ENCODE measurements around the gene CDT1.

DNA sequence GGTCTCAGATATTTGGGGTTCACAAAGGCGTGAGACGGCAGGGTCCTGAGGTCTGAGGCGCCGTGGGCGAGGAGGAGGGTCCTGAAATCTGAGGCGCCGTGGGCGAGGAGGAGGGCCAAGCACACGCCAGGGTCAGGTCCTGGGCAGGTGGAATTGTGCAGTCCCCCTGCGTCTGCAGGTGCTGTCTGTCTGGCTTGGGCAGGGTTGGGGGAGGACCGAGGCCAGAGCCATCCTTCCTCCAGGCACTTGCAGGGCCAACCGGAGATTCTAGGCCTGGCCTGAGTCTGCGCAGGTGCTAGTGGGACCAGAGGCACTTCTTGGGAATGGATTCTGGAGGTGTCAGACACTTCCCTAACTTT, 10.5 kb downstream of the CDT1 start:
- TF ChIP-seq, protein P1, sequence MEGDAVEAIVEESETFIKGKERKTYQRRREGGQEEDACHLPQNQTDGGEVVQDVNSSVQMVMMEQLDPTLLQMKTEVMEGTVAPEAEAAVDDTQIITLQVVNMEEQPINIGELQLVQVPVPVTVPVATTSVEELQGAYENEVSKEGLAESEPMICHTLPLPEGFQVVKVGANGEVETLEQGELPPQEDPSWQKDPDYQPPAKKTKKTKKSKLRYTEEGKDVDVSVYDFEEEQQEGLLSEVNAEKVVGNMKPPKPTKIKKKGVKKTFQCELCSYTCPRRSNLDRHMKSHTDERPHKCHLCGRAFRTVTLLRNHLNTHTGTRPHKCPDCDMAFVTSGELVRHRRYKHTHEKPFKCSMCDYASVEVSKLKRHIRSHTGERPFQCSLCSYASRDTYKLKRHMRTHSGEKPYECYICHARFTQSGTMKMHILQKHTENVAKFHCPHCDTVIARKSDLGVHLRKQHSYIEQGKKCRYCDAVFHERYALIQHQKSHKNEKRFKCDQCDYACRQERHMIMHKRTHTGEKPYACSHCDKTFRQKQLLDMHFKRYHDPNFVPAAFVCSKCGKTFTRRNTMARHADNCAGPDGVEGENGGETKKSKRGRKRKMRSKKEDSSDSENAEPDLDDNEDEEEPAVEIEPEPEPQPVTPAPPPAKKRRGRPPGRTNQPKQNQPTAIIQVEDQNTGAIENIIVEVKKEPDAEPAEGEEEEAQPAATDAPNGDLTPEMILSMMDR (IDR thresholded peaks at IDR 0.05; ENCODE audit: poor library complexity) = no peak
- no peak for TF ChIP-seq EZH2 (IDR thresholded peaks at IDR 0.05; ENCODE audit: borderline replicate concordance)
